Neural progenitor cell (in vitro differentiated cells): ENCODE data around the gene DSCAML1. TPM values are rescaled to one million over a fixed set of nuclear protein-coding genes. Genes with fewer than 3 reads are reported as not detected.
A peak's percentile ranks its signal among the peaks of the same experiment; 100 is the strongest.

Experiments
- DNase-seq: peaks from one replicate; pipeline ENCODE4 v3.0.0-alpha.2; 2016; ENCODE audit warnings: low spot score
- H2AFZ ChIP-seq: fragments of 200-600 bp; sonication (generic); replicated peaks from 2 replicates; pipeline ENCODE4 v1.6.1; 2016; ENCODE audit warnings: antibody characterized with exemption
- H3F3A ChIP-seq: fragments of 200-600 bp; sonication (generic); 2 replicates; pipeline ENCODE4 v1.6.1; 2016; ENCODE audit warnings: antibody characterized with exemption, low read depth
- H3K27ac ChIP-seq: fragments of 200-600 bp; sonication (generic); 2 replicates; pipeline ENCODE4 v1.5.1; 2016; ENCODE audit warnings: mild to moderate bottlenecking
- H3K27me3 ChIP-seq: fragments of 200-600 bp; sonication (generic); 2 replicates; pipeline ENCODE4 v1.6.1; 2016; ENCODE audit warnings: mild to moderate bottlenecking, moderate library complexity
- H3K36me3 ChIP-seq: fragments of 200-600 bp; sonication (generic); 2 replicates; pipeline ENCODE4 v1.5.1; 2016
- H3K4me1 ChIP-seq: fragments of 200-600 bp; sonication (generic); 2 replicates; pipeline ENCODE4 v1.6.1; 2016; ENCODE audit warnings: mixed run types
- H3K4me2 ChIP-seq: fragments of 200-600 bp; sonication (generic); 2 replicates; pipeline ENCODE4 v1.6.1; 2016
- H3K4me3 ChIP-seq: fragments of 200-600 bp; sonication (generic); 2 replicates; pipeline ENCODE4 v1.5.1; 2016
- H3K79me2 ChIP-seq: fragments of 200-600 bp; sonication (generic); 2 replicates; pipeline ENCODE4 v1.6.1; 2016; ENCODE audit warnings: low read depth
- H3K9ac ChIP-seq: fragments of 200-600 bp; sonication (generic); 2 replicates; pipeline ENCODE4 v1.6.1; 2016
- H3K9me3 ChIP-seq: fragments of 200-600 bp; sonication (generic); 2 replicates; pipeline ENCODE4 v1.5.1; 2016; ENCODE audit warnings: low read depth
- H4K20me1 ChIP-seq: fragments of 200-600 bp; sonication (generic); 2 replicates; pipeline ENCODE4 v1.6.1; 2016; ENCODE audit warnings: low read depth
- H3K27ac Mint-ChIP-seq: 3 replicates; pipeline ENCODE4 v1.8.0; 2021; ENCODE audit warnings: mixed read lengths
- H3K27me3 Mint-ChIP-seq: 2 replicates; pipeline ENCODE4 v1.8.0; 2022; ENCODE audit warnings: low read depth, mild to moderate bottlenecking, inconsistent platforms, moderate library complexity, mixed read lengths; ENCODE audit not compliant: insufficient read depth
- H3K36me3 Mint-ChIP-seq: 3 replicates; pipeline ENCODE4 v1.8.0; 2021; ENCODE audit warnings: mixed read lengths
- H3K4me1 Mint-ChIP-seq: 3 replicates; pipeline ENCODE4 v1.8.0; 2021; ENCODE audit warnings: mixed read lengths
- H3K4me3 Mint-ChIP-seq: 3 replicates; pipeline ENCODE4 v1.8.0; 2021; ENCODE audit warnings: mild to moderate bottlenecking, moderate library complexity, mixed read lengths
- H3K9me3 Mint-ChIP-seq: 3 replicates; pipeline ENCODE4 v1.8.0; 2020; ENCODE audit warnings: mixed read lengths
- CTCF ChIP-seq: fragments of 200-600 bp; sonication (generic); IDR thresholded peaks from 2 replicates; pipeline ENCODE4 v1.5.1; 2017; ENCODE audit warnings: antibody characterized with exemption, mild to moderate bottlenecking
- EZH2 ChIP-seq: fragments of 200-600 bp; sonication (generic); IDR thresholded peaks from 2 replicates; pipeline ENCODE4 v1.6.1; 2017; ENCODE audit warnings: antibody characterized with exemption, mild to moderate bottlenecking, moderate library complexity
- EZH2phosphoT487 ChIP-seq: fragments of 200-600 bp; sonication (generic); IDR thresholded peaks from 2 replicates; pipeline ENCODE4 v1.6.1; 2017; ENCODE audit warnings: antibody characterized with exemption
- total RNA-seq: library from RNA; depleted of rRNA; stranded (reverse); fragments of >200 nt; gene quantifications from 2 replicates; pipeline ENCODE4 v1.2.3, GENCODE V29; 2015; ENCODE audit warnings: low replicate concordance

The DSCAML1 gene
- total RNA-seq, 1 donor from 2014 or later: 0.06 TPM

GRCh38 chr11:117678658-117679406 is 118.2 kb downstream of the DSCAML1 start:
- Histone ChIP-seq H3K27me3 (peaks cover 28% of the 10 kb centered on the region), H3K4me1 (peaks cover 19% of the 10 kb centered on the region), H3K36me3 (no peaks in the 10 kb centered on the region), H3K79me2 (no peaks in the 10 kb centered on the region), H2AFZ (no peak overlapping the region), H3F3A (no peaks in the 10 kb centered on the region), H3K4me2 (no peak overlapping the region), H4K20me1 (no peaks in the 10 kb centered on the region), H3K9ac (no peak overlapping the region), H3K9me3 (no peaks in the 10 kb centered on the region), H3K27ac (no peak overlapping the region), H3K4me3 (no peak overlapping the region)
- Mint-ChIP-seq H3K4me3 (no peak overlapping the region), H3K27me3 (peaks cover 17% of the 10 kb centered on the region), H3K27ac (peak overlapping the region; percentile 53), H3K4me1 (peaks cover 39% of the 10 kb centered on the region), H3K36me3 (no peaks in the 10 kb centered on the region), H3K9me3 (no peaks in the 10 kb centered on the region)
- no peak for TF ChIP-seq CTCF
- no peak for TF ChIP-seq EZH2
- TF ChIP-seq EZH2phosphoT487: no peak
- DNase-seq: no peak

- Mint-ChIP-seq H3K27ac (no peak overlapping the region), H3K4me3 (no peak overlapping the region), H3K9me3 (no peaks in the 10 kb centered on the region), H3K27me3 (peaks cover 19% of the 10 kb centered on the region), H3K4me1 (peaks cover 50% of the 10 kb centered on the region), H3K36me3 (no peaks in the 10 kb centered on the region)
- DNase-seq: no peak
- no peaks in the 10 kb centered on the region for H4K20me1 ChIP-seq
- TF ChIP-seq CTCF (no peak), EZH2 (no peak), EZH2phosphoT487 (no peak)
- no peaks in the 10 kb centered on the region for H3F3A ChIP-seq
- no peak overlapping the region for H2AFZ ChIP-seq
- H3K79me2 ChIP-seq: no peaks in the 10 kb centered on the region
- no peak overlapping the region for H3K9ac ChIP-seq
- peaks cover 19% of the 10 kb centered on the region for H3K4me1 ChIP-seq
- peaks cover 38% of the 10 kb centered on the region for H3K27me3 ChIP-seq
- no peak overlapping the region for H3K4me3 ChIP-seq
- no peak overlapping the region for H3K27ac ChIP-seq
- no peaks in the 10 kb centered on the region for H3K36me3 ChIP-seq
- H3K4me2 ChIP-seq: no peak overlapping the region
- no peaks in the 10 kb centered on the region for H3K9me3 ChIP-seq
These were observed 119.2 kb downstream of the DSCAML1 start for GRCh38 chr11:117677729-117678310.

GRCh38 chr11:117676501-117676900 is 120.5 kb downstream of the DSCAML1 start:
- H3K9ac ChIP-seq: no peak overlapping the region
- H3K36me3 Mint-ChIP-seq: no peaks in the 10 kb centered on the region
- H3K4me1 Mint-ChIP-seq: peaks cover 55% of the 10 kb centered on the region

More at GRCh38 chr11:117676501-117676900, 120.5 kb downstream of the DSCAML1 start:
- H3K9me3 Mint-ChIP-seq: no peaks in the 10 kb centered on the region
- H3K27ac ChIP-seq: no peak overlapping the region
- no peak overlapping the region for H3K4me3 Mint-ChIP-seq
- H3K4me1 ChIP-seq: peaks cover 21% of the 10 kb centered on the region
- H3K9me3 ChIP-seq: no peaks in the 10 kb centered on the region
- no peak for TF ChIP-seq CTCF
- TF ChIP-seq EZH2: no peak
- no peak for TF ChIP-seq EZH2phosphoT487
- H3K4me3 ChIP-seq: no peak overlapping the region
- H4K20me1 ChIP-seq: peaks cover 2% of the 10 kb centered on the region
- H3K36me3 ChIP-seq: no peaks in the 10 kb centered on the region
- H3F3A ChIP-seq: peaks cover 1% of the 10 kb centered on the region
- H2AFZ ChIP-seq: no peak overlapping the region
- H3K27ac Mint-ChIP-seq: no peak overlapping the region
- no peak for DNase-seq
- no peaks in the 10 kb centered on the region for H3K79me2 ChIP-seq
- H3K27me3 Mint-ChIP-seq: peaks cover 16% of the 10 kb centered on the region
- H3K4me2 ChIP-seq: no peak overlapping the region
- H3K27me3 ChIP-seq: peaks cover 47% of the 10 kb centered on the region
